NCI-H1417 treated with DMSO at 0.1 percent for 48 hours (cell line): ENCODE results near the gene DMKN.
"Not testable (repeated sequence)": the region's sequence is repeated elsewhere in the genome, so short reads cannot be mapped to it uniquely, and the experiment has no call there.

Source experiments
- DNase-seq: peaks from one replicate; lab custom pipeline; 2025; lab: John Stamatoyannopoulos, UW

Gene DMKN

GRCh38 chr19:35497406-35497805 lies 16.0 kb downstream of the DMKN start:
- no peak for DNase-seq

GRCh38 chr19:35495107-35496064 lies 18.1 kb downstream of the DMKN start:
- no peak for DNase-seq

DNA sequence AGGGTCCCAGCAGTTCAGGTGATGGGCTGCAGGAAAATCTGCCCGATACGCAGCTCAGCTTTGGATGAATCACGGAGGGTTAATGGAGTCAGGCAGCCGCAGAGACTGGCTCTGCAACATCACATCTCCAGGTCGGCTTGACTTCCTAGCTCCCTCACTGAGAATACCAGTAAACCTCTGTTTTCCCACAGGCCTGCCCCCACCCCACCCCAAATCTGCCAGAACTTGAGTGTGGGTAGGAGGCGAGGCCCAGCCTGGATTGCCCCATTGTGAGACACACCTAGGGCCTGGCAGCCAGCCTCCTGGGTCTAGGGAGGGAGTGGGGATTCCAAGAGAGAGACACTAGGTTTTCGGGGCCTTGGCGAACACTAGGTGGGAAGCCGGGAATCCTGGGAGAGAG lies 19.5 kb downstream of the DMKN start:
- no peak for DNase-seq

DNA sequence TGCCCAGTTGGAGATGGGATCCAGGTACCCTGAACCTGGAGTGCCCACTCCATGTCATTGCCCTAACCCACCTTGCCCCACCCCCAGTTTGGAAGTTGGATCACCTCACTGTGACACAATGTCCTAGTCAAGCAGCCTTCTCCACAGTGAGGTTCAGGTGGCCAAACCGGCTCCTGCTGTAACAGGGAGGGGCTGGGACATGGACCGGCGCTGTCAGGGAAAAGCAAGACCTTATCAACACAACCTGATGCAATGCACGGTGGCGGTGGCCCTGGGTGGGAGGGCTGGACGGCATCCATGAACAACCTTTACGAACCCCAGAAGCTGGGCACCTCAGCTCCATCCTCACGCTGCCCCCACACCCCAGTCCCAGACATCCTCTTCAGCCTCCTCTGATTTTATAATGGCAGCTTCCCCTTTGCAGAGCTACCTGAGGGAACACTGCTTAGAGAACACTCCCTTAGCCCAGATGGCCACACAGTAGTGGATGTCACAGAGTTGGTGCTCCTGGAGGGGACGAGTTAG lies 21.6 kb downstream of the DMKN start:
- DNase-seq, result no peak

DNA sequence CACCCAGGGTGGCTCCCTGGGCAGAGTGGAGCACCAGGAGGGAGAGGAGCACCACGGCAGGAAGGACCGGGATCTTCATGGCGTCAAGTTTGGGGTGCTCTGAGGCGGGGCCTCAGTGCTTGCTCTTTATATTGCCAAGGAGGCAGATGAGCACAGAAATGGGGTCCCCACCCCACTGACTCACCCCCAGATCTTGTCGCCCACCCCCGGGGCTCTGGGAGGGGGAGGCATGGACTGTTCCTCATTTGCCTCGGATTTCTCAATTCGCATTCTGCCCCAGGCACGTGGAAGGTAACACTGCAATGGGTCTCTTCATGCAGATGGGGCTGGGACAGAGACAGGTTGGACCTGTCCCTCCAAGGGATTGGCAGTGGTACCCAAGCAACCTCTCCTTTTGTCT lies 23.1 kb downstream of the DMKN start, which contains the start of gene KRTDAP:
Gene KRTDAP (minus strand): TSS at position 101 of the 400 bp plus-strand sequence. CDS start 22 bp downstream, at position 79.
- DNase-seq, result no peak

DNA sequence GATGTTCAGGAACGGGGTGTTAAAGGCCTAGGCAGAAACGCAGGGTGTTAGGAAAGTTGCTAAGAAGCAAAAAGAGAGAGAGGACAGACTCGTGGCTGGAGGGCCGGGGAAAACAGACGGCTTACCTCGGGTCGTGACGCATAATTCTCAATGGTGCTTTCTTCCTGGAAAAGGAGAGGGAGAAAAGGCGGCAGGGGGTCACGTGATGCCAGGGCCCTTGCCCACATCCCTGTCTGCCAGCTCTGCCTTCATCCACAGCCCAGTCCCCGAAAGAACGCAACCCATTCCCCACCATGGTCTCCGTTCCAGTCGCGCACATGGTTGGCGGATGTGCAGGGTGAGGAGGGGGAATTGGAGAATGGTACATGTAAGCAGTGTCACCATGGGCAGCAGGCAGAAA lies 24.8 kb downstream of the DMKN start:
- DNase-seq, result no peak

GRCh38 chr19:35487656-35488182 lies 25.7 kb downstream of the DMKN start:
- DNase-seq, result no peak

- DNase-seq, result no peak
These were observed 27.2 kb downstream of the DMKN start for GRCh38 chr19:35486268-35486708.

GRCh38 chr19:35484252-35485036 lies 29.0 kb downstream of the DMKN start:
- no peak for DNase-seq

DNA sequence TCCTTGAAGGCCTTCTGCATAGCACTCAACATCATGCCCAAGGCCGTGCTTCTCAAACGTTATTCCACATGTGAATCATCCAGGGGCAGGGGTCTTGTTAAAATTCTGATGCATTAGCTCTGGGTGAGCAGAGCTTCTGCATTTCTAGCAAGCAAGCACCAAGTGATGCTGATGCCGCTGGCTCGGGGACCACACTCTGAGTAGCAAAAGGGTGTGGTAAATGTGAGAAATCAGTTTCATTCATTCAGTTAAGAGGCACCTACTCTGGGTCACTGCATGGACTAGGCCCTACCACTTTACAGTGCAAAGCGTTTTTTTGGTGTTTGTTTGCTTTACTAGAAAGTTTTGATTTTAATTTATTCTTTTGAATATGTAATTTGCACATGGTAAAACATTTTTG lies 30.4 kb downstream of the DMKN start:
- DNase-seq, result no peak

DNA sequence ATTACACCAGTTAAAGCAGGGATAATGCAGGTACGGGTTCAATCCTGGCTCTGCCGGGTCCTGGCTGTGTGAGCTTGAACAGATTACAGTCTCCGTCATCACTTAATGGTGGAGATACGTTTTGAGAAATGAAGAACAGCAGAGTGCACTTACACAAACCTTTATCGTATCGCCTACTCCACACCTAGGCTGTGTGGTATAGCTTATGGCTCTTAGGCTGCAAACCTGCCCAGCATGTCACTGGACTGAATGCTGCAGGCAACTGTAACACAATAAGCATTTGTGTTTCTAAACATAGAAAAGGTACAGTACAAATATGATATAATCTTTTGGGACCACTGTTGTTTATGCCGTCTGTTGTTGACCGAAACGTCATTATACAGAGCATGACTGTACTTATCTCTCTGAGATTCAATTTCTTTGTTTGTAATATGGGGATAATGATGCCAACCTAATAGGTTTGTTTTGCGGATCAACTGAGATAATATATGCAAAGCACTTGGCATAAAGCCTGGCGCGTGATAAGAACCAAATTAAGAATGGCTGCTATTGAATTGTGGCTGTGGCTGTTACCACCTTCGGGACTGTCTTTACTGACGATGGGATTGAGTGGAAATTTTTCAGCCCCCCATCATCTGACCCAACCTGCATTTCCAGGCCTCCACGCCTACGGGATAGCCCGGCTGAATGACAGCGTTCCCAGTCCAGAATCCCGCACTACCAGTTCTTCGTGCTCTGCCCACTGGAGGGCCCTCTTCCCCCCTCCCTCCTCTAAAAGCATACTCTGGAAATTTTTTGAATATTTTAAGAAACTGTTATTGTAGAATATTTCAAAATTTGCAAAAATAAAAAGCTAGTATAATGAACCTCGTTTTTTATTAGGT lies 34.4 kb downstream of the DMKN start:
- no peak for DNase-seq

DNA sequence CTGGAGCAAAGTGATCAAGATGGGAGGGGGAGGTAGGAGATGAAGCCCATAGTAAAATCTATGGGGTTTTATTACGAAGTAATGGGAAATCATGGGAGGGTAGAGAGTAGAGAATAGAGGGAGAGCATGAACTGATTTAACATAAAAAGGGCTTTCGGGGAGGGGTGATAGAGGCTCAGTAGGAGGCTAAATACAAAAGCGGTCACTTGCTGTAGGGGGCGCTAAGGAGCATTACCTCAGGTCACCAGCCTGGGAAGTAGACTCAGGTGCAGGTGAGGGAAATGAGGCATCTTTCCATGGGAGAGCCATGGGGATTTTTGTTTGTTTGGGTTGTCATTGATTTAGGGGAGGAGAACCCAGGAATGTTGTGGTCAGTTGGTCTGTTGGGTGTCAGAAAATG lies 37.3 kb downstream of the DMKN start:
- no peak for DNase-seq

GRCh38 chr19:35474594-35474993 lies 38.9 kb downstream of the DMKN start:
- not testable (repeated sequence) for DNase-seq

DNA sequence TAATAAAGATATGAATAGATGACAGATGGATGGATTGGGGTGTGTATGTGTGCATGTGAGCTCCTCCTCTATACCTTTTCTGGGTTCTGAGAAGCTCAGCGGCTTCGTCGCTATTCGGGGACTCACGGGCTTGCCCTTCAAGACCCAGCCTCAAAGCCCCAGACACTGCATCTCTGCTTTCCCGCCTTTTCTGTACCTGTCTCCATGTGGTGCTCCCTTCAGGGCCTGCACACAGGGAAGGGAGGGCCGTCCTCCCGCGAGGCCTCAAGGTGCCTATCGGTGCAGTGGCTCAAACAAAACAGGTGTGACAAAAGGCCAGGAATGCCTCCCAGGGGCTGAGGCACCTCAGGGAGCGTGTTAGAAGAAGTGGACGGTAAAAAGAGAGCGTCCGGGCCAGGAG lies 39.3 kb downstream of the DMKN start:
- DNase-seq, result no peak

DNA sequence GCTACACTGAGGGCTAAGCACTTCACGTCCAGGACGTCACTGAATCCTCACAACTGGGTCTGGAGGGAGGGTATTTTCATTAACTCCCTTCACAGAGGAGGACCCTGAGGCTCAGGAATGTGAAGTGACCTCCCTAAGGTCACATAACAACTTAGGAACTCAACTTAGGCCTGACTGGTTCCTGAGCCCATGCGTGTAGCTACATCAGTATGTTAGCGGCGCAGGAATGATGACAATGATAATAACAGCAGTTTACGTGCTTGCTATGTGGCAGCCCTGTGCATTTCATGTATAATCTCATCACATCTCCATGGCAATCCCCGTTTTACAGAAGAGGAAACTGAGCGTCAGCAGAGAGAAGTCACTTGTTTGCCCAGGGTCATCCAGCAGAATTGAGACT lies 41.5 kb downstream of the DMKN start:
- DNase-seq, result no peak

DNA sequence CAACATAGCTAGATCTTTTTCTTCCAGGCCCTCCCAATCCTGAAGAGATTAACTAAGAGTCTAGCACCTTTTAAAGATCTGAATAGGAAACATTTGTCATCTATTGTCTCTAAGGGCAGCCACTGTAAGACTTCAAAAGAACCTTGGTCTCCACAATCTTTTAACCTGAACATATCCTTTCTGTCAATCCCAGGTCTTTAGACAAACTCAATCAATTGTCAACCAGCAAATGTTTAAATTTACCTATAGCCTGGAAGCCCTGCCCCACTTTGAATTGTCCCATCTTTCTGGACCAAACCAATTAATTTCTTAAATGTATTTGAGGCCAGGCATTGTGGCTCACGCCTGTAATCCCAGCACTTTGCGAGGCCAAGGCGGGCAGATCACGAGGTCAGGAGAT lies 42.4 kb downstream of the DMKN start:
- not testable (repeated sequence) for DNase-seq

- DNase-seq, result no peak
These were observed 43.3 kb downstream of the DMKN start for GRCh38 chr19:35470128-35470527.

DNA sequence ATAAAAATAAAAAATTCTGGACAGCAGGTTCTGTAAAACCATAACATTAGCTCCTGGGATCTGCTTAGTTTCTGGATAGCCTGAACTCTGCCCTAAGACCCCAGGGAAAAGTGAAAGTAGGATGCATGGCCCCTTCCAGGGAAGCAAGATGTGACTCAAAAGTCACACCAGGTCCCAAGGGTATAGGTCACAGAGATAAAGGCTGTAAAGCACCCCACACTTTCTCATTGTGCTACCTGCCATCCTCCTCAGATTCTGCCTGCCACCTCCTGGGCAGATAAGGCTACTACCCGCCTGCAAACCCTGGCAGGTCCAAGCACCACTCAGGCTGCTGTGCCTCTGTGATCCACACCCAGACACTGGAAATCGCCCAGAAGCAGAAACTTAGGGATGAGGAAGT lies 44.8 kb downstream of the DMKN start:
- DNase-seq, result no peak

DNA sequence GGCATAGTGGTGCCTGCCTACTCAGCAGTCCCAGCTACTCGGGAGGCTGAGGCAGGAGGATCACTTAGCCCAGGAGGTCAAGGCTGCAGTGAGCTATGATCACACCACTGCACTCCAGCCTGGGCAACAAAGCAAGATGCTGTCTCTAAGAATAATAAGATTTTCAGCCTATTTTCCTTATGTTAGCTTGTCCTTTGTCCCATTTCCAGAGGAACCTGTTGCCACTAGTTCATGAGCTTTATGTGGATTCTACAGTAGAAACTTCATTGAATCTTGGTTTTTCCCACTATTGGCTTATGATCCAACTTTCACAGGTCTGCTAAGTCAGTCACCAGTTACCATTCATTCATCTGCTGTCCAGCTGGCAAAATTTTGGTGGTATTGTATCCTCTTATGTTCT lies 47.2 kb downstream of the DMKN start:
- DNase-seq, result no peak

DNA sequence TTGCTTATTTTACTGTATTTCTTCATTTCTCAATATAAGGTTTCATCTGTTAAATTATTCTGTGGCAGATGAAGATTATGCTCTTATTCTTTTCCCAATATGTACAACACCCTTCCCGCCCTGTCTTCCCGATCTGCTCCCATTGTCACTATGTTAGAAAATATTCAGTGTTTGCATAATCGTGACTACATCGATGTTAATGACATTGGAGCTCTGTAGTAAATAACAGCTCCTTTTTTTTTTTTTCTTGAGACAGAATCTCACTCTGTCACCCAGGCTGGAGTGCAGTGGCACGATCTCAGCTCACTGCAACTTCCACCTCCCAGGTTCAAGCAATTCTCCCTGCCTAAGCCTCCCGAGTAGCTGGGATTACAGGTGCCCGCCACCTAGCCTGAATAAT lies 50.5 kb downstream of the DMKN start:
- DNase-seq, result not testable (repeated sequence)

DNA sequence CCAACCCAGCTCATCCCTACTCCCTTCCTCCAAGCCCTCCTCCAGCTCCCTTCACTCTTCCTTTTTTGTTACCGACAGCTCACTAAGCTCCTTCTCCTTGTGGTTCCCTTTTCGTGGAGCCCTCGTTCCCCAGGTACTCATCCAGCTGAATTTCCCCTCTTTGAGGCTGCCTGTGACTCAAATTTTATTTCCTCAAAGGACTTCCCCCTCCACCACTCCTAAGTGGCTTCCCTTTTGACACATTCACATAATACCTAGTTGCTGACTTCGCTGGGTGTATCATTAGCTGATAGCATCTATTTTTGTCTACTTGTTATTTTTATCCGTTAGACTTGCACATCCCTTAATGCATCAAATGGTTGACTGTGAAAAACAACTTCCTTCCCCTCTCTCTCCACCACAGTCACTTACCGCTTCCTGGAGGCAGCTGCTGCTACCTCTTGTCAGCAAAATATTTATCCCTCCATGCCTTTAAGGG lies 50.9 kb downstream of the DMKN start:
- DNase-seq, result no peak
